ENCODE results near the gene CPNE4.
"Not testable (repeated sequence)": the region's sequence is repeated elsewhere in the genome, so short reads cannot be mapped to it uniquely, and the experiment has no call there.

CPNE4 gene

DNA sequence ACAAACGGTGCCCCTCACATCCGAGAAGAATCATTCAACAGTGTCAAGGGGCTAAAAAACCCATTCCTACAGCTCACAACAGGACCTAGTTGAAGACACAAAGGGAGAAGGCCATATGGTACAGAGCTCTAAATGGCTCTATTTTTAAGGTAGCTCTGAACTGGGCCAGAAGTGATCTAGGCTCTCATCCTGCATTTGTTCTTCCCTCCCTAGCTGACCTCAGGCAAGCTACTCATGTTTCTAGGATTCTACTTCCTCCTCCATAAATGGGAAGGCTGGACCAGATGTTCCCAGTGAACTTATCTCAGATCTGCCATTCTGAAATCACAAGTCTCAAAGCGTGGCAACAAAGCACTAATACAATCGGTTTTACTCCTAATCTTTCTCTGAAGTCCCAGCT is 62.3 kb downstream of the CPNE4 start:
- no peak overlapping the region for H3K27ac ChIP-seq (ENCODE audit: low read depth, low read length, poor library complexity, severe bottlenecking)
- H3K27me3 ChIP-seq (ENCODE audit: insufficient read depth, low read length), result no peaks in the 10 kb centered on the region
- no peaks in the 10 kb centered on the region for H3K9me3 ChIP-seq (ENCODE audit: low read length)
- H3F3A ChIP-seq (ENCODE audit: insufficient read depth, low read length), result no peaks in the 10 kb centered on the region
- no peak for TF ChIP-seq CTCF (IDR thresholded peaks at IDR 0.05; ENCODE audit: low read length)
- no peak for TF ChIP-seq EZH2 (IDR thresholded peaks at IDR 0.05; ENCODE audit: borderline replicate concordance, low read length)
- no peaks in the 10 kb centered on the region for H3K4me1 ChIP-seq (ENCODE audit: insufficient read depth, low read length, severe bottlenecking)
- no peak overlapping the region for H3K4me3 ChIP-seq (ENCODE audit: low read depth, low read length, poor library complexity, severe bottlenecking)
- H3K79me2 ChIP-seq (ENCODE audit: insufficient read depth, low read length), result no peaks in the 10 kb centered on the region
- no peak overlapping the region for H3K9ac ChIP-seq (ENCODE audit: low read length)
- no peak overlapping the region for H2AFZ ChIP-seq (ENCODE audit: low read length)
- H3K9me2 ChIP-seq (ENCODE audit: low read depth, low read length), result no peaks in the 10 kb centered on the region
- H3K4me2 ChIP-seq (ENCODE audit: low read length), result no peak overlapping the region
- H3K36me3 ChIP-seq (ENCODE audit: insufficient read depth, low read length), result no peaks in the 10 kb centered on the region
- H4K20me1 ChIP-seq (ENCODE audit: insufficient read depth, low read length), result no peaks in the 10 kb centered on the region

DNA sequence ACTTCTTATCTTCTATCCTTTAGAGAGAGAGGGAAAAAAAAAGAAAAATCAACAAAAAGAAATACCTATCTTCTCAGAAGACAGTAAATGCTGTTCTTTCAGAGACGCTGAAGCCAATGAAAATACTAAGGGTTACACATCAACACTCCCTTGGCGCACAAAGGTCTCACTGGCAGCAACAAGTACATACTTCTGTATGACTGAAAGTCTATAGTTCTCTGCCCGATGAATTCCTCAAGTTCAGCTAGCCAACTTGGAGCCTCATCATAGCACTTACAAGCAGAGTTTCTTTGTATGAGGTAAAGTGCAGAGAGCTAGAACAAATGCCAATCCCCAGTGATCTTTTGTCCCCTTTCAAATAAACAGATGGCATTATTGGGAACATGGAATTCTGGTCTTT is 62.7 kb downstream of the CPNE4 start:
- H3F3A ChIP-seq (ENCODE audit: insufficient read depth, low read length), result no peaks in the 10 kb centered on the region
- no peaks in the 10 kb centered on the region for H3K79me2 ChIP-seq (ENCODE audit: insufficient read depth, low read length)
- no peak overlapping the region for H3K9ac ChIP-seq (ENCODE audit: low read length)
- H2AFZ ChIP-seq (ENCODE audit: low read length), result no peak overlapping the region
- no peak overlapping the region for H3K4me3 ChIP-seq (ENCODE audit: low read depth, low read length, poor library complexity, severe bottlenecking)
- TF ChIP-seq CTCF (IDR thresholded peaks at IDR 0.05; ENCODE audit: low read length), result no peak
- no peak for TF ChIP-seq EZH2 (IDR thresholded peaks at IDR 0.05; ENCODE audit: borderline replicate concordance, low read length)
- no peak overlapping the region for H3K4me2 ChIP-seq (ENCODE audit: low read length)
- H3K27me3 ChIP-seq (ENCODE audit: insufficient read depth, low read length), result no peaks in the 10 kb centered on the region
- H3K9me3 ChIP-seq (ENCODE audit: low read length), result no peaks in the 10 kb centered on the region
- H4K20me1 ChIP-seq (ENCODE audit: insufficient read depth, low read length), result no peaks in the 10 kb centered on the region
- H3K4me1 ChIP-seq (ENCODE audit: insufficient read depth, low read length, severe bottlenecking), result no peaks in the 10 kb centered on the region
- H3K9me2 ChIP-seq (ENCODE audit: low read depth, low read length), result no peaks in the 10 kb centered on the region
- H3K27ac ChIP-seq (ENCODE audit: low read depth, low read length, poor library complexity, severe bottlenecking), result no peak overlapping the region
- no peaks in the 10 kb centered on the region for H3K36me3 ChIP-seq (ENCODE audit: insufficient read depth, low read length)

DNA sequence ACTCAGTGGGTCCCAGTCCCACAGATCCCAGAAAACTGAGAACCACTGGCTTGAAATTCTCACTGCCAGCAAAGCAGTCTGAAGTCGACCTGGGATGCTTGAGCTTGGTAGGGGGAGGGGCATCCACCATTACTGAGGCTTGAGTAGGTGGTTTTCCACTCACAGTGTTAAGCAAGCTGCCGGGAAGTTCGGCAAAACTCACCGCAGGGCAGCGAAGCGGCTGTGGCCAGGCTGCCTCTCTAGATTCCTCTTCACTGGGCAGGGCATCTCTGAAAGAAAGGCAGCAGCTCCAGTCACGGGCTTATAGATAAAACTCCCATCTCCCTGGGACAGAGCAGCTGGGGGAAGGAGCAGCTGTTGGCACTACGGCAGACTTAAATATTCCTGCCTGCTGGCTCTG is 71.4 kb downstream of the CPNE4 start:
- not testable (repeated sequence) for H3K9me3 ChIP-seq (ENCODE audit: low read length); H3K27ac ChIP-seq (ENCODE audit: low read depth, low read length, poor library complexity, severe bottlenecking); H4K20me1 ChIP-seq (ENCODE audit: insufficient read depth, low read length); H3K79me2 ChIP-seq (ENCODE audit: insufficient read depth, low read length); H2AFZ ChIP-seq (ENCODE audit: low read length); H3K9ac ChIP-seq (ENCODE audit: low read length); H3K36me3 ChIP-seq (ENCODE audit: insufficient read depth, low read length); H3F3A ChIP-seq (ENCODE audit: insufficient read depth, low read length); H3K4me1 ChIP-seq (ENCODE audit: insufficient read depth, low read length, severe bottlenecking); H3K4me3 ChIP-seq (ENCODE audit: low read depth, low read length, poor library complexity, severe bottlenecking); H3K27me3 ChIP-seq (ENCODE audit: insufficient read depth, low read length); H3K9me2 ChIP-seq (ENCODE audit: low read depth, low read length); H3K4me2 ChIP-seq (ENCODE audit: low read length)

- Histone ChIP-seq H3K4me1 (ENCODE audit: insufficient read depth, low read length, severe bottlenecking) (no peaks in the 10 kb centered on the region), H3K4me2 (ENCODE audit: low read length) (no peak overlapping the region), H3K4me3 (ENCODE audit: low read depth, low read length, poor library complexity, severe bottlenecking) (no peak overlapping the region), H3K79me2 (ENCODE audit: insufficient read depth, low read length) (no peaks in the 10 kb centered on the region), H3F3A (ENCODE audit: insufficient read depth, low read length) (no peaks in the 10 kb centered on the region), H3K9ac (ENCODE audit: low read length) (no peak overlapping the region), H3K9me2 (ENCODE audit: low read depth, low read length) (0 out of 2 replicates have a peak, but pooled peaks cover 3% of the 10 kb centered on the region), H3K27me3 (ENCODE audit: insufficient read depth, low read length) (0 out of 2 replicates have a peak, but pooled peaks cover 4% of the 10 kb centered on the region), H3K36me3 (ENCODE audit: insufficient read depth, low read length) (no peaks in the 10 kb centered on the region), H4K20me1 (ENCODE audit: insufficient read depth, low read length) (no peaks in the 10 kb centered on the region), H3K27ac (ENCODE audit: low read depth, low read length, poor library complexity, severe bottlenecking) (no peak overlapping the region), H2AFZ (ENCODE audit: low read length) (no peak overlapping the region), H3K9me3 (ENCODE audit: low read length) (no peaks in the 10 kb centered on the region)
- TF ChIP-seq EZH2 (IDR thresholded peaks at IDR 0.05; ENCODE audit: borderline replicate concordance, low read length) (no peak), CTCF (IDR thresholded peaks at IDR 0.05; ENCODE audit: low read length) (no peak)
Observed at GRCh38 chr3:131962982-131963381, 71.8 kb downstream of the CPNE4 start.

Measured in OCI-LY1 (cell line).